HG02623 (cell line): ENCODE data around the gene OPN1SW.

Experiments used
- ATAC-seq: cut with Tn5 transposase; IDR thresholded peaks from one replicate; pipeline ENCODE4 v1.9.1; 2021; ENCODE audit warnings: moderate library complexity; ENCODE audit not compliant: unreplicated experiment

OPN1SW gene

DNA sequence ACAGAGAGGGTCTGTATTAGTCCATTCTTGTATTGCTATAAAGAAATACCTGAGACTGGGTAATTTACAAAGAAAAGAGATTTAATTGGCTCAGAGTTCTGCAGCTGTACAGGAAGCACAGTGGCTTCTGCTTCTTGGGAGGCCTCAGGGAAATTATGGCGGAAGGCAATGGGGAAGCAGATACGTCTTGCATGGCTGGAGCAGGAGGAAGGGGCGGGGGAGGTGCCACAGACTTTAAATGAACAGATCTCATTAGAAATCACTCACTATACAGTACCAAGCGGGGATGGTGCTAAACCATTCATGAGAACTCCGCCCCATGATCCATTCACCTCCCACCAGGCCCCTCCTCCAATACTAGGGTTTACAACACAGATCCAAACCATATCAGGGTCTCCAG is 40.2 kb downstream of the OPN1SW start:
- no peak for ATAC-seq

DNA sequence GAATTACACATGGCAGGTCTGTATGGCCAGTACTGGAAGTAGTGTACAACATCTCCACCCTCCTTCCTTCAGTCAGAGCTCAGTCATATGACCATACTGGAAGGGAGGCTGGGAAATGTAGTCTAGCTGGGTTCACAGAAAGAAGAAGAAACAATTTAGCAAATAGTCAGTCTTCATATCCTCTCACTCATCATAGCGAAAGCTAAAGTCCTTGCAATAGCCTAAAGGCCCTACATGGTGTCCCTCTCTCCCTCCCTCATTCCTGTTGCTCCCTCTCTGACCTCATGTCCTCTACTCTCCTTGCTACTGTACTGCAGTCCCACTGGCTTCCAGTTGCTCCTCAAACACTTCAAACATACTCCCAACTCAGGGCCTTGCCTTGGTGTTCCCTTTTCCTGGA is 40.7 kb downstream of the OPN1SW start:
- no peak for ATAC-seq

DNA sequence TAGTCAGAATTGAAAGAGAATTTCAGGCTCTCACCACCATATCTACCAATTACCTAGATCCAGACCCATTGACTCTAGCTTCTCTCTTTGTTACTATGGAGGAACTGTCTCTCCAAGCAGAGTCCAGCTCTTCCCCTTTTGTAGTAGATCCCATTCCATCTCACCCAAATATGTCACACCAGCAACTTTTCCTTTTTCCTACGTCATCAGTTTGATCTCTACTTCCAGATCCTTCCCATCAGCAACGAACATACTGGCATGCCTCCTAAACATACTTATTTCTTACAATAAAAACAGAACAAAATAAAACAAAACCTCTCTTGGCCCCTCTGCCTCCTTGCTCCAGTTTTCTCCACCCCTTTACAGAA is 42.3 kb downstream of the OPN1SW start:
- ATAC-seq, result no peak

DNA sequence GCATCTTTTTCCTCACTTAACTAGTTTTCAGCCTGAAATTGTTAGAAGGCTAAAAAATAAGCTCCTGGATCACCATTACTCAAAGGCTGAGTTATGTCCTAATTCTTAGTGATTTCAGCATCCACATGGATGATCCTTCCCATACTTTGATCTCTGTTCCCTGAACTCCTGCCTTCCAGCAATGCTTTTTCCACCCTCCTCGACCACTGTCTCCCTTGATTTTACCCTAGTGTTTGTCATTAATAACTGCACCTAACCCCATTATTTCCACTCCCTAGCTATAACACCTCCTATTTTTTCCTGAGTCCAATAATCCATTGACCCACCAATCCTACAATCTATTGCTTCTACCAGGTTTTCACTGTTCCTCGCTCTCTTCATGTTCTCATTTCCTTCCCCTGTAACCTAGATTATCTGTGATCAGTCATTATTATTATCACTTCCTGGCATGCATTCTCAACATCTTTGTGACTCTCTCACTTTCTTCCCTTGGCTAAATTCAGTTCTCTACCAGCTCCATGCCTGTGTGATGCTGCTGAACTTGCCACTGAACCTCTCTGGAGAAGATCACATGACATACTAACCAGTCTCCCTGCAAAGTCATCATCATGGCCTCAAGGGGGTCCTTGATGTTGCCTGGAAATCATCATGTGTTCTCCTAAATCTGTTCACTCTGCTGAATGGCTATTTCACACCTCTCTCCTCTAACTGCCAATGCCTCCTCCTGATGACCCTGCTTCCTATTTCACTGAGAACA is 42.9 kb downstream of the OPN1SW start:
- no peak for ATAC-seq

DNA sequence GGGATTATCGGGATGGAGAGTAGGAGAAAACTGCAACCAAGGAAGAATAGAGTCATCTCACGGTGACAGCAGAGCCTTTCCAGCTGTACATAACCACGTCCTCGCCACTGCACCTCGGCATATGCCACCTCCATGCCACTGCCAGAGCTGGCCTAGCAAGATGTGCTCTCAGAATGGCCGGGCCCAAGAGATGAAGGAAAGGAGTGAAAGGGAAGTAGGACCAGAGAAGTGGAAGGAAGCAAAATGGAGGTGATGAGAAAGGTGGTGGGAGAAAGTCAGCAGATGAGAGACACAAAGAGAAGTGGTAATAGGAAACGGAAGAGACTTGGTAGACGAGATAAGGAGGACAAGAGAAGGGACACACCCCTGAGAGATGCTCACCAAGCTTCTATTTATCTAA is 44.4 kb downstream of the OPN1SW start:
- ATAC-seq, result no peak

DNA sequence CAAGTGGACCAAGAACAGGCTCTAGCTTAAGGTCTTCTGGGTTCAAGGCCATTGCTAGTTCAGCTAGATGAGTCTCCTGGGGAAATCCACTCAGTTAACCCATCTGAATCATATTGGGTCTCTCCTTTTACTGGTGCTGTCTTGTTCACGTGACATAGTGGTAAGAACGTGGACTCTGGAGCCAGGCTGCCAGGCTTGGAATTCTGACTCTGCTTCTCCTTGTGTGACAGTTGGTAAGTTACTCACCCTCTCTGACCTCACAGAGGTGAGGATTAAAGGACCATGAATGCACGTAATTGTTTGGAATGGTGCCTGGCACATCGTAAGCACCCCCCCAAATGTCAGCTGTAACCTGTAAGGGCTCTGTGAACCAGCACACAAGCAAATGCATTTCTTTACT is 46.1 kb downstream of the OPN1SW start:
- no peak for ATAC-seq

DNA sequence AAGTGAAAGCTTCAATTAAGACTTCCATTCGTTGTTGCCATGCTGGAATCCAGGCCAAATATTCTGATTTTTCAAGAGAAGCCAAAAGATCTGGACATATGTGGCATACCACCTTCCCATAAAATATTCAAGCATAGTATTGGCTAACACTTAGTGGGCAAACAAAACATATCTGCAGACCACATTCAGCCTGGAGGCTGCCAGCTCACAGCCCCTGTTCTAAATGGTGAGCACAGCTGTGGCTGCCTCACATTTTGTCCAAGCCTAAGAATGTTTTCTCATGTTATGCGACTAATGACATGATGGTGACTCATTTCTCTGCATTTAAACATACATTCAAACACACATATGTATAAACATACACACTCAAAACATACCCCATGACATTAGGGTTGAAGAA is 47.0 kb downstream of the OPN1SW start:
- no peak for ATAC-seq

DNA sequence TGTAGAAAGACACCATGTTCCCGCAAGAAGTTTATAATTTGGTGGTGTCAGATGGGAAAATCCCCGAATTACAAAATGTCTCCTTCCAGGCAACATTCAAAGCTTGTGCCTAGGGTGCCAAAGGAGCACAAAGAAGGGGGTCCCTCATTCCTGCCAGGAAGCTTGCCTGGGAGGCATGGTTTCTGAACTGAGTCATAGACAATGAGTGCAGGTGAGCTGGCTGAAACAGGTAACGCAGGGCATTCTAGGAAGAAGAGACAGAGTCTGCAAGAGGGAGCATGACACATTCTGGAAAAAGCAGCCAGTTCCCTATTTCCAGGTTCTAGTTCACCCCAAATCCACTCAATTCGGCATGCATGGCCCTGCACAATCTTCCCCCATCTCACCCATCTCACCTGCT is 48.4 kb downstream of the OPN1SW start:
- ATAC-seq, result no peak

DNA sequence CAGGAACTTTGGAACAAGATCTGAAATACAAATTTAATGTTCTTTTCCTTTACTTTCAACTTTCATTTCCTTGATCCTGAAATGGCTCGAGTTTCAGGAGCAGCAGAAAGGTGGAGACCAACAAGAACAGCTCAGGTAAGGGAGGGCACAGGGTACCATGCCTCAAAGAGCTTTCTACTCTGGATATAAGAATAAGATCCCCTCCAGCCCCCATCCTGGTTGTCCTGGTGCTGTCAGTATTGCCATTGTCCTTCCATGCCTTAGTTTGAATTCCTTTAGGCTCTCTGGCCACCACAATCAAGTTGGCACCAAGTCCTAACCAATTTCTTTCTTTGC is 48.9 kb downstream of the OPN1SW start:
- ATAC-seq, result no peak

DNA sequence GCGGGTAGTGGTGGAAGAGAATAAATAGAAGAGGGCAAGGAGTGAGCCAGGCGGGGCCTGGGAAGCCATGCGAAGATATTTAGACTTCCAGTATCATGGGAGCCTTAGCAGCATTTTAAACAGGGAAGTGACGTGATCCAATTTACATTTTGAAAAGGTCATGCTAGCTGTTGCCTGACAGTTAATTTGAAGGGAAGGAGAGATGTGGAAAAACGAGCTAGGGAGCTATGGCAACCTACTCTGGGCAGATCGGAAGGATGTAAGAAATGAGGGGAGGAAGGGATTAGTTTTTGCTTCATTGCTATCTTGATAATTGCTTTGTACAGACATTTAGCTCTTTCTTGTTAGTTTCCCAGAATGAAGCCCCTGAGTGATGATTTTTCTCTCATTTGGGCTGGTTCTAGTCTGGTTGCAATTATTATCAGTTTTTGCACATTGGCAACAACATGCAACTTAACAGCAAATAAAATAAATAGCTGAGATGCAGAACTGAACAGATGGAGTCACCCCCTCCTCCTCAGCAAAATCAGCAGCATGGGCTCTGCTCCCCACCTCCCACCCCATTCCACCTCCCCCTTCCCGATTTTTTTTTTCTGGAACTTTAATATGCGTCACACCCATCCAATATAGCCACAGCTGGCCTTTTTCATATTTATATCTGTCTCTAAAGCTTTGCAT is 49.4 kb downstream of the OPN1SW start:
- no peak for ATAC-seq

DNA sequence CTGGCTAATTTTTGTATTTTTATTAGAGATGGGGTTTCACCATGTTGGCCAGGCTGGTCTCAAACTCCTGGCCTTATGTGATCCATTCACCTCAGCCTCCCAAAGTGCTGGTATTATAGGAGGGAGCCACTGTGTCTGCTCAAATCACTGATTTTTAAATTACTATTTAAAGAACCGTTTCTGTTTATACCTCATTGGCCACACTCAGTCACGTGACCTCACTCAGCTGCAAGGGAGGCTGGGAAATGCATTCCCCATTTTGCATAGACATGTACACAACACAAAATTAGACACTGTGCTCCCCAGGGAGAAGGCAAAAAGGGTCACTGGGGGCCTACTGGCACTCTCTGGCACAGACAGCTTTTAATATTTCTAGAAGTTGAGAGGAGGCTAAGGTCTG is 50.1 kb downstream of the OPN1SW start:
- ATAC-seq, result no peak

DNA sequence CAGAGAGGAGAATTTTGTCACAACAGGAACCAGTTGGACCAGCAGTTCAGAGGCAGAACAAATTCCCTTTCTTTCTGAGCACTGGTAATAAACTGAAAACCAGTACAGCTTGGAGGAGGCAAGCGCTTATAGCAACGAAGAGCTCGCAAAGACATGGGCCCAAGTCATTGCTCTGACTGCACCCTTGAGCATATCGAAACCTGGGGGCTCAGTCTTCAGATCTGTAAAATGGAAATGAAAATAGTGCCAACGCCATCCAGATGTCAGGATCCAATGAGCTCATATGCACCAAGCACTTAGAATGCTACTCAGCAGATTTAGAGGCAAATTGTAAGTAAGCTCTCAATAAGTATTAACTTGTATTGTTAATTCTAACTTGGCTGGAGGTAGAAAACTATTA is 50.9 kb downstream of the OPN1SW start:
- no peak for ATAC-seq
